Right lobe of liver (tissue), 6 donors: Measurements from ENCODE around the gene LTBR. TPM values are rescaled to one million over a fixed set of nuclear protein-coding genes. Genes with fewer than 3 reads are reported as not detected.

Source experiments
- ATAC-seq, 4 donors: fragments of 200-7000 bp; cut with Tn5 transposase; one replicate each; pipeline ENCODE4 v1.9.1; 2020; ENCODE audit warnings: mild to moderate bottlenecking in 4 of 4, moderate library complexity in 4 of 4
- DNase-seq, 3 donors: peaks; one replicate each; pipeline ENCODE4 v3.0.0-alpha.2; 2020
- H3K27ac ChIP-seq, 3 donors: fragments of 200-600 bp; one replicate each; pipeline ENCODE4 v1.8.0; 2022
- H3K27me3 ChIP-seq, 2 donors: fragments of 200-600 bp; one replicate each; pipeline ENCODE4 v1.8.0; 2022
- H3K36me3 ChIP-seq, 4 donors: fragments of 200-600 bp; sonication (generic) in 1 of 4; one replicate each; pipeline versions ENCODE4 v1.5.1 to v1.8.0; 2017 to 2022; ENCODE audit warnings: control low read depth in 1 of 4
- H3K4me1 ChIP-seq, 4 donors: fragments of 200-600 bp; sonication (generic) in 1 of 4; one replicate each; pipeline versions ENCODE4 v1.5.1 to v1.8.0; 2017 to 2022; ENCODE audit warnings: control low read depth in 1 of 4
- H3K4me3 ChIP-seq, 3 donors: fragments of 200-600 bp; one replicate each; pipeline ENCODE4 v1.8.0; 2022
- H3K9me3 ChIP-seq, 4 donors: fragments of 200-600 bp; sonication (generic) in 1 of 4; one replicate each; pipeline versions ENCODE4 v1.5.1 to v1.8.0; 2017 to 2022; ENCODE audit warnings: control low read depth in 1 of 4
- CTCF ChIP-seq, 4 donors: fragments of 200-600 bp in 3 of 4; fragments of 450-650 bp in 1 of 4; IDR thresholded peaks; one replicate each; pipeline versions ENCODE4 v1.5.1 to v1.8.0; 2016 to 2022; ENCODE audit warnings: antibody characterized with exemption in 4 of 4, mild to moderate bottlenecking in 2 of 4
- POLR2A ChIP-seq: fragments of 450-650 bp; IDR thresholded peaks from one replicate; pipeline ENCODE4 v1.6.1; 2017; ENCODE audit warnings: antibody characterized with exemption, mild to moderate bottlenecking
- WGBS: methylation state at CpG from one replicate; pipeline ENCODE4 v1.1.6; 2018; ENCODE audit warnings: low coverage, low lambda C conversion rate; ENCODE audit not compliant: insufficient coverage; ENCODE audit errors: missing lambda C conversion rate; 5-methylcytosine and 5-hydroxymethylcytosine counted together
- intact Hi-C, 2 donors: fragments of 100-400 bp; cut with DNase I; formaldehyde crosslinking; loops; one replicate each; pipeline versions ENCODE4 v1.11.2 to v1.14.1; 2022
- total RNA-seq, 6 experiments: library from RNA; depleted of rRNA in 2 of 6; stranded (reverse); fragments of >200 nt in 2 of 6; fragmentation: NEBNext Ultra II Directional in 3 of 6; extraction: Animal tissue kit (Norgen Biotek cat#: 25700) in 3 of 6; gene quantifications; one replicate each; pipeline versions ENCODE4 v1.1.0 to v1.2.4, GENCODE V29; 2016 to 2023
- donor health status: DM: no; HTN: yes; CAD: no.
- donor health status: DM: no; HTN: no; CAD: no.
- donor health status: DM: no; HTN: no; CAD: no.
- donor health status: DM: no; HTN: yes; CAD: no.
- donor health status: DM: no; HTN: yes; CAD: no.

Gene LTBR
- total RNA-seq, 6 experiments from 2014 or later = 83.8 to 235 (median 103) TPM

GRCh38 chr12:6362403-6362802 lies 21.6 kb upstream of the LTBR start:
- Histone ChIP-seq H3K4me1 (peaks cover 0 to 50% (median 20%) of the 10 kb centered on the region in 4 donors), H3K27me3 (no peaks in the 10 kb centered on the region), H3K36me3 (no peaks in the 10 kb centered on the region), H3K4me3 (no peak overlapping the region), H3K9me3 (no peaks in the 10 kb centered on the region), H3K27ac (peak overlapping the region; percentile 84 to 92 (median 91))
- DNase-seq (no peak), ATAC-seq (no peak)
- TF ChIP-seq CTCF (IDR thresholded peaks at IDR 0.05) (no peak), POLR2A (no peak)
- intact Hi-C loops = no loop called here
- 78% methylated on average over 2 of the region's 3 CpGs for WGBS

GRCh38 chr12:6363010-6363329 lies 21.0 kb upstream of the LTBR start:
- no peaks in the 10 kb centered on the region for H3K27me3 ChIP-seq
- intact Hi-C loops = no loop called here
- H3K4me3 ChIP-seq = peak overlapping the region; percentile 59 to 78 (median 66)
- whole genome bisulfite sequencing = 15% methylated on average over 4 of the region's 4 CpGs
- H3K27ac ChIP-seq = peak overlapping the region; percentile 91 to 98 (median 92)
- no peaks in the 10 kb centered on the region for H3K36me3 ChIP-seq
- H3K4me1 ChIP-seq = peaks cover 0 to 44% (median 20%) of the 10 kb centered on the region in 4 donors
- TF ChIP-seq CTCF (IDR thresholded peaks at IDR 0.05) (no peak), POLR2A (no peak)
- DNase-seq (no peak), ATAC-seq (no peak)
- H3K9me3 ChIP-seq = no peaks in the 10 kb centered on the region

GRCh38 chr12:6363330-6364043 lies 20.5 kb upstream of the LTBR start:
- no peaks in the 10 kb centered on the region for H3K9me3 ChIP-seq
- peak; percentile 84 to 86 (median 85) for DNase-seq
- peak; percentile 60 to 79 (median 72) for ATAC-seq
- TF ChIP-seq POLR2A (peak; percentile 78), CTCF (IDR thresholded peaks at IDR 0.05) (no peak)
- H3K4me3 ChIP-seq = peak overlapping the region; percentile 59 to 78 (median 66)
- intact Hi-C loops = no loop called here
- no peaks in the 10 kb centered on the region for H3K36me3 ChIP-seq
- peak overlapping the region; percentile 91 to 98 (median 92) for H3K27ac ChIP-seq
- H3K27me3 ChIP-seq = no peaks in the 10 kb centered on the region
- WGBS = 4% methylated on average over 21 of the region's 59 CpGs
- H3K4me1 ChIP-seq = peaks cover 0 to 45% (median 22%) of the 10 kb centered on the region in 4 donors

- Histone ChIP-seq H3K27ac (peak overlapping the region; percentile 91 to 98 (median 92)), H3K27me3 (no peaks in the 10 kb centered on the region), H3K4me1 (peaks cover 0 to 46% (median 24%) of the 10 kb centered on the region in 4 donors), H3K4me3 (peak overlapping the region; percentile 59 to 78 (median 66)), H3K9me3 (no peaks in the 10 kb centered on the region), H3K36me3 (no peaks in the 10 kb centered on the region)
- intact Hi-C loops = no loop called here
- peak in 2 of 3 donors; percentile 74 to 80 for DNase-seq
- WGBS = 10% methylated on average over 4 of the region's 15 CpGs
- TF ChIP-seq CTCF (IDR thresholded peaks at IDR 0.05) (no peak), POLR2A (no peak)
- no peak for ATAC-seq
These were observed 20.0 kb upstream of the LTBR start for GRCh38 chr12:6364044-6364374.
